Measurements from ENCODE around the gene EPHA7.

EPHA7 gene

DNA sequence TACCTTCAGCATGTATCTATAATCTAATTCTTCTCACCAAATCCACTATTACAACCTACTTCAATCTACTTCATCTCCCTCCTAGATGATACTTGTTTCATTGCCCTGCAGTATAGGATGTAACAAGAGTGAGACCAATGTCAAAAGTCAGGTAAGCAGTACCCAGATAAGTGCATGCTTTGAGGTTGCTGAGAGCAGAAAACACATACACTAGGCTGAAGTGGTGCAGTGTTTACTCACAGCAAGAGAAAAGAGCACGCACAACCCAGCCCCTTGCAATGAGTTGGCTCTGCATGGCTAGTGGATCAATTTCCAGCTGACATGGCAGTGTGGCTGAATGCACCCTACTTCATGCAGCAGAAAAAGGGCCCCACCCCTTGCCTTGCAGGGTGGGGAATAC is 199.9 kb downstream of the EPHA7 start:
- Histone ChIP-seq H2AFZ (no peak overlapping the region), H3K27me3 (ENCODE audit: control insufficient read depth, insufficient read depth, low read length) (no peaks in the 10 kb centered on the region), H3K9me3 (ENCODE audit: control insufficient read depth, low read length) (no peaks in the 10 kb centered on the region), H3K4me1 (peaks cover 25% of the 10 kb centered on the region), H3K27ac (no peak overlapping the region), H3K4me3 (ENCODE audit: low read depth, low read length) (no peak overlapping the region), H3K79me2 (peaks cover 44% of the 10 kb centered on the region), H3K4me2 (ENCODE audit: low read length) (no peak overlapping the region), H3K36me3 (ENCODE audit: control insufficient read depth, insufficient read depth, low read length) (no peaks in the 10 kb centered on the region), H3K9ac (no peak overlapping the region)
- TF ChIP-seq, protein P1, sequence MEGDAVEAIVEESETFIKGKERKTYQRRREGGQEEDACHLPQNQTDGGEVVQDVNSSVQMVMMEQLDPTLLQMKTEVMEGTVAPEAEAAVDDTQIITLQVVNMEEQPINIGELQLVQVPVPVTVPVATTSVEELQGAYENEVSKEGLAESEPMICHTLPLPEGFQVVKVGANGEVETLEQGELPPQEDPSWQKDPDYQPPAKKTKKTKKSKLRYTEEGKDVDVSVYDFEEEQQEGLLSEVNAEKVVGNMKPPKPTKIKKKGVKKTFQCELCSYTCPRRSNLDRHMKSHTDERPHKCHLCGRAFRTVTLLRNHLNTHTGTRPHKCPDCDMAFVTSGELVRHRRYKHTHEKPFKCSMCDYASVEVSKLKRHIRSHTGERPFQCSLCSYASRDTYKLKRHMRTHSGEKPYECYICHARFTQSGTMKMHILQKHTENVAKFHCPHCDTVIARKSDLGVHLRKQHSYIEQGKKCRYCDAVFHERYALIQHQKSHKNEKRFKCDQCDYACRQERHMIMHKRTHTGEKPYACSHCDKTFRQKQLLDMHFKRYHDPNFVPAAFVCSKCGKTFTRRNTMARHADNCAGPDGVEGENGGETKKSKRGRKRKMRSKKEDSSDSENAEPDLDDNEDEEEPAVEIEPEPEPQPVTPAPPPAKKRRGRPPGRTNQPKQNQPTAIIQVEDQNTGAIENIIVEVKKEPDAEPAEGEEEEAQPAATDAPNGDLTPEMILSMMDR (IDR thresholded peaks at IDR 0.05) = no peak

DNA sequence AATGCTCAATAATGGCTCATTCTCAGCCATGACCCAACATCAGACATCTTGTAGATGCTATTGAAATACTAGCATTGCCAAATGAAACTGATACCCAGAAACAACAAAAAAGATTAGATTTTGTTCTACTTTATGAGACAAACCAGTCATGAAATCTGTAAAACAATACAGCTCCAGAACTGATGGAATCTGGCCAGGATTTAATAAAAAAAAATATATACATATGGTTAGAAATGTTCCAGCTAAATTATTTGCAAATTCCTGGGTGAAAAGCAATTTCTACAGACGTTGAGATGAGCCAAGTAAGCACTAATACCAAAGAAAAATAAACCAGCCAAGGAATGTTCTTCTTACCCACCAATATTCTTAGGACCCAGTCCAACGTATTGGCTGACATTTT is 201.3 kb downstream of the EPHA7 start:
- Histone ChIP-seq H3K9ac (no peak overlapping the region), H3K4me2 (ENCODE audit: low read length) (no peak overlapping the region), H3K27ac (no peak overlapping the region), H3K36me3 (ENCODE audit: control insufficient read depth, insufficient read depth, low read length) (no peaks in the 10 kb centered on the region), H2AFZ (no peak overlapping the region), H3K4me1 (peaks cover 25% of the 10 kb centered on the region), H3K9me3 (ENCODE audit: control insufficient read depth, low read length) (no peaks in the 10 kb centered on the region), H3K27me3 (ENCODE audit: control insufficient read depth, insufficient read depth, low read length) (no peaks in the 10 kb centered on the region), H3K4me3 (ENCODE audit: low read depth, low read length) (no peak overlapping the region), H3K79me2 (peaks cover 43% of the 10 kb centered on the region)
- TF ChIP-seq, protein P1 (IDR thresholded peaks at IDR 0.05) = no peak

DNA sequence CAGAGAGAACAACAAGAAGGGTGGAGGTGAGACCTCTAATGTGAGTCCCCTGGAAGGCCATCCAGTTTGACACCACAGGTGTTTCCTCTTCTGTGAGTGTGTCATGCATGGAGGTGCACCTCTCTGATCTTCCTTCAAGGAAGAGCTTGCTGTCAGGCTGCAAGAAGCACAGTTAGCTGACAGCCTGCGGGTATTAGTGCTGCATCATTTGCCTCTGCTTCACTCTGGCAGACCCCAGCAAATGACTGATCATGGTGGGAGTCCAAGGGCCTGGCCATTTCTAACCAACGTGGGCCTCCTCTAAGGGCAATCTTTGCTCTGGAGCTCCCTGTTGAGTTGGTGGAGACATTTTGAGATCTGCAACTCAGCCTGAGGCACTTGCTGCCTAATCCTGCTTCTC is 206.3 kb downstream of the EPHA7 start:
- Histone ChIP-seq H3K9ac (no peak overlapping the region), H3K4me2 (ENCODE audit: low read length) (no peak overlapping the region), H3K4me1 (peaks cover 5% of the 10 kb centered on the region), H3K4me3 (ENCODE audit: low read depth, low read length) (no peak overlapping the region), H3K9me3 (ENCODE audit: control insufficient read depth, low read length) (no peaks in the 10 kb centered on the region), H3K27ac (no peak overlapping the region), H2AFZ (no peak overlapping the region), H3K27me3 (ENCODE audit: control insufficient read depth, insufficient read depth, low read length) (no peaks in the 10 kb centered on the region), H3K79me2 (peaks cover 31% of the 10 kb centered on the region), H3K36me3 (ENCODE audit: control insufficient read depth, insufficient read depth, low read length) (no peaks in the 10 kb centered on the region)
- TF ChIP-seq, protein P1 (IDR thresholded peaks at IDR 0.05) = no peak

DNA sequence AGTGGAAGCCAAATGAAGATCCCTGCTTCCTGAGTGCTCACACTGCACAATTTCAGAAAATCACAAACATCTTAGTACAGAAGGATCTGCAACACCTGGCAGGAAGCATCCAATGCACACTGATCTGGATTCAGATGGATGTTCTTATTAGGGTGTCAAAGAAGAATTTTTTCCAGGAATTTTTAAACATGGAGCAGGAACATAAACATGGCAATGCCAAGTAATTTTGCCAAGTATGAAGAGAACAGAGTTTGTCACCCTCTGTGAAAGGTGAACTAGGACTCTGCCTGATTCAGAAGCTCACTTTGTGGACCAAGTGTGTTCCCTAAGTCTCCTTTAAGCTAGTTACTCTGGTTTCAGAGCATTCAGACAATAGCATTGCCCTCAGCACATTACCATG is 208.5 kb downstream of the EPHA7 start:
- Histone ChIP-seq H3K27me3 (ENCODE audit: control insufficient read depth, insufficient read depth, low read length) (no peaks in the 10 kb centered on the region), H3K4me3 (ENCODE audit: low read depth, low read length) (no peak overlapping the region), H3K79me2 (peaks cover 17% of the 10 kb centered on the region), H3K9ac (no peak overlapping the region), H2AFZ (no peak overlapping the region), H3K4me1 (peaks cover 5% of the 10 kb centered on the region), H3K4me2 (ENCODE audit: low read length) (no peak overlapping the region), H3K27ac (no peak overlapping the region), H3K9me3 (ENCODE audit: control insufficient read depth, low read length) (no peaks in the 10 kb centered on the region), H3K36me3 (ENCODE audit: control insufficient read depth, insufficient read depth, low read length) (no peaks in the 10 kb centered on the region)
- TF ChIP-seq, protein P1 (IDR thresholded peaks at IDR 0.05) = no peak

DNA sequence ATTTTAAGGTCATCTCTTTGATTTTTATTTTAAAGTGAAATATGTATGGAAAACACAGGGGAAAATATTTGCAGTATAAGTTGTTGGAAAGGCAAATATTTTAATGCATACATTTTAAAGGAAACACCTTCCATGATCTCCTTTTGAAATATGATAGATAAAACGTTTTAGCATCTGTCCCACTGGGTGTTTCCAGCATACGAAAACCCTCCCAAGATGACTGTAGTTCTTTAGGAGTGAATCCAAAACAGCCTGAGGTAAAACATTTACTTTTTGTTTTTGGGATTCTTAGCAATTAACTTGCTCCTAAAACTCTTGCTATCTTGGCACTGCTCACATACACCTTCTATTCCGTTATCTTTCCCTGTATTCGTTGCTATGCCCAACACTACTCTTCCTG is 210.0 kb downstream of the EPHA7 start:
- H3K36me3 ChIP-seq (ENCODE audit: control insufficient read depth, insufficient read depth, low read length) = no peaks in the 10 kb centered on the region
- no peak overlapping the region for H3K4me2 ChIP-seq (ENCODE audit: low read length)
- no peaks in the 10 kb centered on the region for H3K9me3 ChIP-seq (ENCODE audit: control insufficient read depth, low read length)
- no peak overlapping the region for H3K27ac ChIP-seq
- H3K4me3 ChIP-seq (ENCODE audit: low read depth, low read length) = no peak overlapping the region
- no peak overlapping the region for H3K9ac ChIP-seq
- H3K4me1 ChIP-seq = peaks cover 5% of the 10 kb centered on the region
- TF ChIP-seq, protein P1 (IDR thresholded peaks at IDR 0.05) = no peak
- no peaks in the 10 kb centered on the region for H3K27me3 ChIP-seq (ENCODE audit: control insufficient read depth, insufficient read depth, low read length)
- H3K79me2 ChIP-seq = peaks cover 9% of the 10 kb centered on the region
- no peak overlapping the region for H2AFZ ChIP-seq

All from parathyroid adenoma (tissue), 2 donors.